Activated gamma-delta T cell treated with Interleukin-2 at 50 U/mL for 16 hours (primary cell): ENCODE data around the gene DDX51.

ENCODE experiments used
- DNase-seq: peaks from one replicate; pipeline ENCODE4 v3.0.0-alpha.2; 2020

The DDX51 gene, protein sequence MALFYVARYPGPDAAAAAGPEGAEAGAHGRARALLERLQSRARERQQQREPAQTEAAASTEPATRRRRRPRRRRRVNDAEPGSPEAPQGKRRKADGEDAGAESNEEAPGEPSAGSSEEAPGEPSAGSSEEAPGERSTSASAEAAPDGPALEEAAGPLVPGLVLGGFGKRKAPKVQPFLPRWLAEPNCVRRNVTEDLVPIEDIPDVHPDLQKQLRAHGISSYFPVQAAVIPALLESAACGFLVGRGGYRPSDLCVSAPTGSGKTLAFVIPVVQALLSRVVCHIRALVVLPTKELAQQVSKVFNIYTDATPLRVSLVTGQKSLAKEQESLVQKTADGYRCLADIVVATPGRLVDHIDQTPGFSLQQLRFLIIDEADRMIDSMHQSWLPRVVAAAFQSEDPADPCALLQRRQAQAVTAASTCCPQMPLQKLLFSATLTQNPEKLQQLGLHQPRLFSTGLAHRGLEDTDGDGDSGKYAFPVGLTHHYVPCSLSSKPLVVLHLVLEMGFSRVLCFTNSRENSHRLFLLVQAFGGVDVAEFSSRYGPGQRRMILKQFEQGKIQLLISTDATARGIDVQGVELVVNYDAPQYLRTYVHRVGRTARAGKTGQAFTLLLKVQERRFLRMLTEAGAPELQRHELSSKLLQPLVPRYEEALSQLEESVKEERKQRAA

DNA sequence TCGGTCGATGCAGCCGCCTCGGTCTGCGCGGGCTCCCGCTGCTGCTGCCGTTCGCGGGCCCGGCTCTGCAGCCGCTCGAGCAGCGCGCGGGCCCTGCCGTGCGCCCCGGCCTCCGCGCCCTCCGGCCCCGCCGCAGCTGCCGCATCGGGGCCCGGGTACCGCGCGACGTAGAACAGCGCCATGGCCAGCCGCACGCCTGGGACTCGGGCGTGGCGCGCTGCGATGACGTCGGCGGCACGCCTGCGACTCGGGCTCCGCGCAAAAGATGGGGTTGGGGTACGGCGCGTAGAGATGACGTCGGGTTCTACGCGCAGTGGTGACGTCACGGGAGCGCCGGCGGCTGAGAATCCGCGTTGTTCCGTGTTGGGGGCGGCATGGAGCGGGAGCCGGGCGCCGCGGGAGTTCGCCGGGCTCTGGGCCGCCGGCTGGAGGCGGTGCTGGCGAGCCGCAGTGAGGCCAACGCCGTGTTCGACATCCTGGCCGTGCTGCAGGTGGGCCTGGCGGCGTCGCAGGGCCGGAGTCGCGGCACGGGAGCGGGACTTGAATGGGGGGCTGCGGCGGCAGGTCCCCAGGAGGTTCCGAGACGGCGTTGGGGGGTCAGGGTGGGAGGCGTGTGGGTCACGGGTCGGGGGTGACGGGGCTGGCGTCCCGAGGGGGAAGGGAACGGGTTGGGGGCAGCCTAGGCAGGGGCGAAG lies at the start of gene DDX51, which contains the start of gene NOC4L:
DDX51 (minus strand) TSS at position 205 of the 695 bp plus-strand sequence; CDS start at position 182, 23 bp downstream.
NOC4L (plus strand) TSS at position 343 of the 695 bp plus-strand sequence; CDS start at position 375, 32 bp downstream.
- peak; percentile 94 for DNase-seq

DNA sequence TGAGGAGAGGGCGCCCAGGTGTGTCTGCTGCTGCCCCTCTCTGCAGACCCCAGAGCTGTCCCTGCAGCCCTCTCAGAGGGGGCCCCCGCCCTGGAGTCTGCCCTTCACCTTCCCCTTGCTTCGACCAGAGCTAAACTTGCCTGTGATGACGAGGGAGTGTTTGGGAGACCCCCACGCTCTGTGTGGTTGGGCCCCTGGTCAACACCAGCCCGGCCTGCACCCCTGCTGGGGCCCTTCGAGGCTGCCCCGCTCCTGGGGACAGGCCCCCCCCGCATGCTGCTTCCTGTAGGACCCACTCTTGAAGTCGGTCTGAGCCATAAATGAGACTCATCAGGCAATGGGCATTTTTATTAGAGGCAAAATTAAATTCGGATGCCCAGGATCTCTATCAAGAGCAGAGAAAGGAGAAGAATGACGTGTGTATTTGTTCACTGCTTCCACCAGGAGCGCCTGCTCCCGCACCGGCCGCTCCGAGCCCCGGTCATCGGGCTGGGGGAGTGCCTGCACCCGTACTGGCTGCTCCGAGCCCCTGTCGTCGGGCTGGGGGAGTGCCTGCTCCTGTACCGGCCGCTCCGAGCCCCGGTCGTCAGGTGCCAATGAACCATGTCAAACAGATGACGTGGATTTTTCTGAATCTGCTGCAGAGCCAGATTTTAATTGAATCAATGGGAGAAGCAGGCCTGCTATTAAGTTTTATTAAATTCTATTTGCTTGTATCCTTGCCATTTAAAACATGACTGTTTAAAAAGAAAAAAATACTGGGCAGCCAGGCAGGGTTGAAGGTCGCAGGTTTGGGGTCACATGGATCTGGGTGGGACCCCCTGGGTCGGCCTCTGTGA lies 47.8 kb upstream of the DDX51 start:
- no peak for DNase-seq

DNA sequence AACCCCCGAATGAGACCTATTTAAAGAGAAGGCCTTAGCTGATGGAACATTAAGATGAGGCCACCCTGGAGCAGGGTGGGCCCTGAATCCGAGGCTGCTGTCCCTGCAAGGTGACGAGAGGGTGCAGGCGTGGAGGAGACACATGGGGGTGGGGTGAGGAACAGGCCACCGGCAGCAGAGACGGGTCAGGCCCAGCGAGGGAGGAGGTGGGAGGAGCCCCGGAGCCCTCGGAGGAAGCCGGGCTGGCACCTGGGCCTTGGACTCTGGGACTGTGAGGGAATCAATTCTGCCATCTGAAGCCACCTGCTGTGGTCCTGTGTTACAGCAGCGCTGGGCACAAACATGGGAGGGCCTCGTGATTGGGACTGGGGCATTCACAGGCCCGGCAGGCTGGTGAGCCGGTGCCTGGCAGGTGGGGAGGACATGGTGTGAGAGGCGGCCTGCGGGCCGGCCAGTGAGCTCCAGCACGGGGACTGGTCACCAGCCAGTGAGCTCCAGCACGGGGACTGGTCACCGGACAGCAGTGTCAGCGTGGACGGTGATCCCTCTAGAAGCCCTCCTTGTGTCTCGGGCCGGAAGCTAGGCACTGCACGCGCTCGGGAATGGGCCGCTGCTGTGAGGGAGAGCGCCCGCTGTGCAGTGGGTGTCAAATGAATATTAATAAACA lies 46.8 kb upstream of the DDX51 start:
- DNase-seq = no peak

DNA sequence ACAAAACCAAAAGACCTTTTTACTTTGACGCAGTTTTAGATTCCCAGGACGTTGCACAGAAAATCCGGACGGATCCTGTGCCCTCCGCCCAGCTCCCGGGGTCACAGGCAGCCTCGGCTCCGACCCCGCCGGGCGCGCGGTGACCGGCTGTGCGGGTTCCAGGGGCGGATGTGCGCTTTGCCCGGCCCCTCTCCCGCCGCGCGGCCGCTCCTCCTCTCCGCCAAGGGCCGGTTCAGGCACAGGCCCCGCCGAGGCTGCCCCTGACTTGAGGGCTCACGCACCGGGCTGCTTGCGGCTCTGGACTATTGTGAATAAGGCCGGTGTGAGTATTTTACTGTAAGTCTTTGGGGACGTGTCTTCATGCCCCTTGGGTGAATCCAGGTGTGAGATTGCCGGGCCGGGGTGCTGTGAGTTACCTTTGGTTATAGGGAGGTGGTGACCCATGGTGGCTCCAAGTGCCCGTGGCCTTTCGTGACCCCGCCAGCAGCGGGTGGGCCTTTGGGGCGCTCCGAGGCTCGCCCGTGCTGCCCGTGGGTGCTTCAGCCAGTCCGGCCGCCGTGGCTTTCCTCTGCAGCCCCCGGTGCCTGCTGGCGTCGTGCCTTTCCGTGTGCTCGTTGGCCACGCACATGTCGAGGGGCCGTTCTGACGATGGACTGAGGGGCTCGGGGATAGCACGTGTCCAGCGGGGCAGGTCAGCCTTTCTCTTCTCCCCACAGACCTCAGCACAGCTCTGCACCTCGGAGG lies 46.1 kb upstream of the DDX51 start:
- DNase-seq = no peak

DNA sequence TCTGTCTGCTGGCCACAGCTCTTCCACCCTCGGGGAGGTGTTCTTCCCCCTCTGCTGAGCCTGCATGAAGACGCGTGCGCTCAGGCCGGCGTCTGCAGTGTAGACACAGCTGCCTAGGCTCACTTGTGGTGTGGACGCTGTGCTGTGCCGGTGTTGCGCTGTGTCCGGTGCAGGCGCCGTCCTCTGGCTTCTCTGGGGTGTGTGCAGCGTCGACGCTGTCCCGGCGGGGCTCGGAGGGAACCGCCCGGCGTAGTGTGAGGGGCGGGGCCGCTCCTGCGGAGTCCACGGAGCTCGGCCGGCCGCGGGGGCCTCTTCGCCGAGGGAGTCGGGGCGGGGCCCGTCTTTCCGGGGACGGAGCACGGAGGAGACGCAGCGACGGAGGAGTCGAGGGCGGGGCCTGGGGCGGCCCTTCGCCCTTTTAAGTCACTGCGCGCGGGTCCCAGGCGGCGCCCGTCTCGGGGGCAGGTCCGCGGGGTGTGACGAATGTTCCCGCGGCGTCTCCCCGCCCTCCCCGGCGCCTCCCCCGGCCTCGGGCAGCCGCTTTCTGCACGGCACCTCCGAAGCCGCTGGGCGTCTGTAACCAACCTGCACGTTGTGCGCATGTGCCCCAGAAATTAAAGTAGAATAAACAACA lies 45.4 kb upstream of the DDX51 start:
- DNase-seq = peak; percentile 93

DNA sequence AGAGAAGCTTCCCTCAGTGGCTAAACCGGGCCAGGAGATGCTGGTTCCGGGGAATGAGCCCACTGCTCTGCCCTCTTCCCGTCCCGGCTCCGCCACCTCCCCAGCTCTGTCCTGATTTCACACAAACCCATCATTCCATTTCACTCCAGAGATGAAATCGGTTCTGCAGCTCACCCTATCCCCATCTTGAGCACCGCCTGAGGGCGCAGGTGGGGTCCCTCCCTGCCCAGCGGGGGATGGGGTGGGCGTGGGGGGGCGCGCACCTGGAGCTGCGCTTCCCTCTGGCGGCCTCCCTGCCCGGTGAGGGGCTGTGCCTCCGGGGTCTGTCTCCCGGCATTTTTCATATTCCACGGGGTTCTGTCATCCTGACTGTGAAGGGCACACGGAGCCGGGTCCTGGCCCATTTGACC lies 44.8 kb upstream of the DDX51 start:
- no peak for DNase-seq

DNA sequence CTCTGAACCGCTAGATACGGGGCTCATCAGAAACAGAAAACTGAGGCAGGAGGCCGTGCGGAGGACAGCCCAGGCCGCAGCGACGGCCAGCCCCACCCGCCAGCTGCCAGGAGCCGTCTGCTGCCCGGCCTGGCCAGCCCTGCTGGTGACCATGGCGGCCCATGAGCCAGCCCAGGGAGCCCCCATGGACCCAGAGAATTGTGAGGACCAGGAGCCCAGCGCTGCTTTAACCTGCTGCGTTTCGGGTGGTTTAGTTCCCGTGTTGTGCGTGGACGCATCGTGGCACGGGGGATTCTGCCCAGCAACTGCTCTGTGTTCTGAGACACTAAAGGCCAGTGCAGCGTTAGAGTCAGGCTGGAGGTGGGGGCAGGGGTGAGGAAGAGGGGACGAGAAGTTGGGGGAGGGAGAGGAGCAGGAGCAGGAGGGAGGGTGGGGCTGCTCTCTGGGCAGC lies 44.4 kb upstream of the DDX51 start:
- no peak for DNase-seq

DNA sequence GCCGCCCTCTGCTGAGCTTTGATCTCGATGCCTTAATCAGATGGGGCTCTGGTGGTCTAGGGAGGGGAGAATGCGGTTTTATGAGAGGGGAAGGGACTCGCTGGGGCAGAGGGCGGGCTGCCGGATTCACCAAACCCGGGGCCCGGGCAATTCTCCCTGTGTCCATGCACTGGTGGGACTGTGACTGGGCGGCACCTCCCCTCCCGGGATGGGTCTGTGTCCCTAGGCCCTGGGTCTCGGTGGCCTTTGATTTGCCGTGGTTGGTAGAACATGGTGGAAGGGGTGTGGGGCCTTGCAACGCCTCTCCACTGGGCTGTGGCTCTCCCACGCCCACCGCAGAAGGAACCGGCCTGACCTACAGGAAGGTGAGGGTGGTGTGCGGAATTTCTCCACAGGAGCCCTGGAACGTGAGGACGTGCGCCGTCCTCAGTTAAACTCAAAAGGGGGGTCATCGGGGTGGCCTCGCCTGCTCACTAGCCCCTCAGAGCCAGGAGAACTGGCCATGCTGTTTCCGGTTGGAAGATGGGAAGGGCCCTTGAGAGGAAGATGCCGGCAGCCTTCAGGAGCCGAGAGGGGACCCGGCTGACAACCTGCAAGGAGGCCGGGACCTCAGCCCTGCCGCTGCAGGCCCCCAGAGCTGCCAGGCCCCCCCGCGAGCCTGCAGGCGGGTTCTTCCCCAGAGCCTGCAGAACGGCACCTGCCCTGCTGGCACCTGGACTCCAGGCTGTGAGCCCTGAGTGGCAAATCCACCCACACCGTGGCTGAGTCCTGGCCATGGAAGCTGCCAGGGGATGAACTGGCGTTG lies 43.7 kb upstream of the DDX51 start:
- DNase-seq = no peak

DNA sequence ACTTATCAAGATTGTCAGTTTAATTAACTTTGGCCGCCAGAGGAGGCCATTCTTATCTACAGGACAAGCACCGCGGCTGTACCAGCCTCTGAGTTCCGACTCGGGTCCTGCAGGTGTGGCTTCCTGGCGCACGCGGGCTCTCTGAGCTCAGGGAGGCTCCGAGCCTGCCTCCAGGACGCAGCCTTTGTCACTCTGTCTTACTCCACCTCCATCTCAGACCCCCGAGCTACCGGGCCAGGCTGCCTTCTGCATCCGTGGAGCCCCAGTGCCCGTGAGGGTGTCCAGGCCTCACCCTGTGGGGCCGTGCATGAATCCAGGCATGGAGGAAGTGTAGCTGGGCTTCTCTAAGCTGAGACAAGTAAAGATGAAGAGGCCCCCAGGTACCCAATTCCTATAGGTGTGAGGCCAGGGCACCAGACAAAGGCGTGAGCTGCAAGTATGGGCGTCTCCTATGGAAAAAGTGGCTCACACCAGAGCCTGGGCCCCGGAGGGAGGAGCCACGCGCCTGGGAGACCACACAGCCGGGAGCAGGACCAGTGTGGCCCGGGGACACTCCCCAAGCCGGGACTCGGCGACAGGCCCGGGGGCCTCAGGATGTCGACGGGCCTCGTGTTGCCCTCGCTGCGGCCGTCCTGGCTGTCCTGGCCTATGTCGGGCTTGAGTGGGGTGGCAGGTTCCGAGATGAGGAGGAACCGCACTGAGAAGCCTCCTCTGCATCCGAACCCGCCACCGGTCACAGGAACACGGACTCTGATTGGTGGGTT lies 42.9 kb upstream of the DDX51 start:
- DNase-seq = no peak

DNA sequence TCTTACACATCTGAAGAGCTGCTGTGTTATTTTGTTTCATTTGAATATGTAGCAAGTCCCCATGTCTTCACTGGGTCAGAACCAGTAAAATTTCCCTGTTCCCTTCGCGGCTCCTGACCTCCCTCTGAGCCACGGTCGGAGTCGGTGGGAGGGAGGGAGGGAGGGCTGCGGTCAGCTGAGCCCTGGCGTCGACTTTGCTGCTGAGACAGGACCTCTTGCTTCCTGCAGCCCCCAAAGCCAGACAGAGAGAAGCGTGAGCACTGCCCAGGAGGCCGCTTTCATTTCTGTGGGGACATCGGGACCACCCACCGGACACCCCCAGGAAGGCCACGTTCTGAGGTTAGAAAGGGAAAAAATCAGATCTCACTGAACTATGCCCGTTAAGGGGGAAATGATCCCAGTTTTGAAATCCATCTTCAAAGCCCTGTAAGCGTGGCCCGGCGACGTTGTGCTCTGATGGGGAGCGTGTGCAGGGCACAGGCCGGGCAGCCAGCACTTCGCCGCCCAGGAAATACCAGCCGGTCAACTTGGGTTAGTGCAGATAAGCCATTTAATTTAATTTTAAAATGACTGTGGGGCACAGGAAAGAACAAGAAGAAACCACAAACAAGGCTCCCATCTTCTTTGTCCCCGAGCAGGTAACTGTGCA lies 42.2 kb upstream of the DDX51 start:
- no peak for DNase-seq

DNA sequence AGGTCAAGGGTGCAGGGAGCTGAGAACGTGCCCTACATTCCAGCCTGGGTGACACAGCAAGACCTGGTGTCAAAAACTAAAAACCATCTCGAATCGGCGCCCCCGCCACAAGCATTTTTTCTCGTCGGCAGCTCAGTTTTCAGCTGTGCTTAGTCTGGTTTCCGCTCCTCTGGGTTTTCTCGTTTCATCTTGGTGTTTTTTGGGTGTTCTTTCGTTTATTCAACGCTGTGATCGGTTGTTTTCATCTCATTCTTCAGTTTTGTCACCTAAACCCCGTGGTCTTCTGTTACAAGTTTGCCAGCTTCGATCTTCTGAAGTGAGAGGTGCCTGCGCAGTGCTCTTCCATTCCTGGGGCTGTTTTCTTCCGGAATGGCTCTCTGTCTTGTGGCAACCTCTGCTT lies 41.6 kb upstream of the DDX51 start:
- DNase-seq = peak; percentile 38

DNA sequence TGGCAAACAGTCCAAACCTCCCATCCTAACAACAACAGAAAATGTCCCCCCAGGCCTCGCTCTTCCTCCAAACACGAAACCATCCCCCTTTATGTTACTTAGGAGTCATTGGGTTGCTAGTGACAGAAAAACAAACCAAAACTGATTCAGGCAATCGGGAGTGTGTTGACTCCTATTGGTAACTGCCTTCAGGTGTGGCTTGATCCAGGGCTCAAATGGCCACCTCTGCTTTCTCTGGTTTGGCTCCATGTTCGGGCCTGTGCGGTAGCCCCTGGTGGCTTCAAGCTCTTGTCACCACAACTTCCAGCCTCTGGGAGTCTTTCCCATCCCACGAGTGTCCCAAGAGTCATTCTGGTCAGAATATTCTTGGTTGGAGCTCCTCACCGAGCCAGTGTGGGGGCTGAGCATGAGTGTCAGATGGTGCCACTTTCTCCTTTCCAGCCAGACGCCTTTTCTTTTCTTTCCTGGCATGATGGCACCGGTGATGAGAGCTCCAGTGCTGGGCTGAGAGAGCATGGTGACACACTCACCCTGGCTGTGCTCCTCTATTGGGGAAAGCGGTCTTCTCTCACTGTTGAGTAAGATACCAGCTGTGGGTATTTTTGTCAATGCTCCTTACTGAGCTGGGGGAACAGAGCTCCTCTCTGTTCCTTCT lies 38.7 kb upstream of the DDX51 start:
- DNase-seq = no peak

DNA sequence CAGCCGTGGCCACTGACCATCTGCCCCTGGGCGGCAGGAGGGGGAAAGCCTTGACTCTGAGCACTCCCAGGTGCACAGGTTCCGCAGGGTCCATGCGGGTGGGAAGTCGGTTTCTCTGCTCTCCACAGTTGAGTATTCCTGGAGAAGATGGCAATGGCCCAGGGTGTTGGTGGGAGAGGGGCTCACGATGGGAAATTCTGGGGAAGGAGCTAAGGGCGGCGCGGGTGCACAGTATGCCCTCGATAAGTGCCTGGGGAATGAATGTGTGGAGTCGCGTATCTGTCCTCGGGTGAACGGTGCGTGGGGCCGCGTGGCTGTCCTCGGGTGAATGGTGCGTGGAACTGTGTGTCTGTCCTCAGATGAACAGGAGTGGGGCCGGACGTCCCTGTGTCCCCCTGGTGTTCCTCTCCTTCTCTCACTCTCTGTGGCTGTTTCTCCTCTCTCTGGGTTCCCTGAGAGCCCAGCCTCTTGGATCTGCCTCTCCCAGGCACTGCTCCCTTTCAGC lies 38.1 kb upstream of the DDX51 start:
- DNase-seq = no peak

DNA sequence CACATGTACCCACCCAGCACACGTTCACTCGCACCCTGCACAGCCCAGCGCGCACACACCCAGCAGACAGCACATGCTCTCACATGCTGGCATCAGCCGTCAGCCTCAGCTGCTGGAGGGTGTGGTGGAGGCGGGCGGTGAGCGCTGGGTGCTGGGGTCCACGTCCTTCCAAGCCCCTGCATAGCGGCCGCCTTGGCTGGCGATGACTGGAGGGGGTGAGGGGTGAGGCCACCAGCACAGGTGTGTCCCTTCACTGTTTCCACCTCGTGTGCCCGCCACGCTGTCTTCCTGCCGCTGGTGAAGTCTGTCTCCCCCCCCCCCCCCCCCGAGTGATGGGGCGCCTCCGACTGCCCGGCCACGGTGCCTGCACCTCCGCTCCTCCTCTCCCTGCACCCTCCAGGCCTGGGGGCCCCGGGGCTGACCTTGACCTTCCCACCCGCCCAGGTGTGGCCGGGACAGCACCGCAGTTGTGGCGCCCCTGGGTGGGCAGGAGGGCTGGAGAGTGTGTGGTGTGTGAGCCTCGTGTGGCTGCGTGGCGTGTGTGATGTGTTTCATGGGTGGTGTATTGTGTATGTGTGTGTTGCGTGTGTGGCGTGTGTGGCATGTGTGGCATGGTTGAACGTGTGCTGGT lies 37.6 kb upstream of the DDX51 start:
- DNase-seq = no peak

DNA sequence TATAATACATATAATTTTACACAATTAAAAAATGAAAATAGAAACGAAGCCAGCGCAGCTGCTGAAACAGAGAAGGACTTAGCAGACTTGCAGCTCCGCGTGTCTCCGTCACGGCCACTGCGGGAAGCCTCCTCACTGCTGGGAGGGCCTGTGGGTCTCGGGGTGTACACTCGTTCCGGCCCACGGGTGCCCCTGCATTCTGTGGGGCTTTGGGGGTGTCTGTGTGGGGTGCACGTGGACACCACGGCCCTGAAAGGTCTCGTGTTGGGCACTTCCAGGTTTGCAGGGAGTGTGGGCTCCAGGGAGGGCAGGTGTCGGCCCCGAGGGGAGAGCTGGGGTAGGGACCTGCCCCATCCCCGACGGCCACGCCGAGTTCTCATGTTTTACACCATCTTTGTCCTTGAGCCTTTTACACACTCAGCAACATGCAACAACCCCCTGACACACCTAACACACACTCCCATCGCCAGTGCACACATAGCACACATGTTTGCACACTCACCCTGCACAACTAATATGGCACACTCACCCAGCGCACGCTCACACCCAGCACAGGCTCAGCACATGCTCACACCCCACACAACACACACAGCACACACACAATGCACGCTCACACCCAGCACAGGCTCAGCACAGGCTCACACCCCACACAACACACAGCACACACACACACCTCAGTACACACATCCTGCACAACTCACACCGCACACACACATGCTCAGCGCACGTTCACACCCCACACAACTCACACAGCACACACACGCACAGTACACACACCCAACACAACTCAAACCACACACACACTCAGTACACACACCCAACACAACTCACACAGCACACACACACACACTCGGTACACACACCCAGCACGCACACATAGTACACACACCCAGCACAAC lies 36.8 kb upstream of the DDX51 start:
- DNase-seq = no peak
